HG02981 (cell line): ENCODE measurements around the gene SKIC8.
"Not testable (repeated sequence)": the region's sequence is repeated elsewhere in the genome, so short reads cannot be mapped to it uniquely, and the experiment has no call there.

Experiments
- ATAC-seq: cut with Tn5 transposase; IDR thresholded peaks from one replicate; pipeline ENCODE4 v1.9.1; 2021; ENCODE audit warnings: mild to moderate bottlenecking, moderate library complexity; ENCODE audit not compliant: unreplicated experiment

Gene SKIC8

DNA sequence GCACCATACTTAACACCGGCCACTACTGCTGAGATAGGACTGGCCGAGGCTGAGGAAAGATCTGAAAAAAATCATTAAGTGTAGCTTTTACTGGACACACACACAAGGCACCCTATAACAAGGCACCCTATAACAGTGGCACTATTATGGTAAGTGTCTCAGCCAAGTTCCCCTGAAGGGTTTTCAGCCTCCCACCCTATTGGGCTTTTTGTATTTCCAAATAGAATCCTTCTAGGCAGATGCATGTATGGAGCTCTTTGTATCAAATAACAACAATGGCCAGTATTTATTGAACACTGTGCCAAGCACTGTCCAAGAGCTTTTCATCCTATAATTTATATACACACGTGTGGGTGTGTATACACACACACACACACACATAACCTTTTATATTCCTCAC, 41.7 kb downstream of the SKIC8 start:
- no peak for ATAC-seq

DNA sequence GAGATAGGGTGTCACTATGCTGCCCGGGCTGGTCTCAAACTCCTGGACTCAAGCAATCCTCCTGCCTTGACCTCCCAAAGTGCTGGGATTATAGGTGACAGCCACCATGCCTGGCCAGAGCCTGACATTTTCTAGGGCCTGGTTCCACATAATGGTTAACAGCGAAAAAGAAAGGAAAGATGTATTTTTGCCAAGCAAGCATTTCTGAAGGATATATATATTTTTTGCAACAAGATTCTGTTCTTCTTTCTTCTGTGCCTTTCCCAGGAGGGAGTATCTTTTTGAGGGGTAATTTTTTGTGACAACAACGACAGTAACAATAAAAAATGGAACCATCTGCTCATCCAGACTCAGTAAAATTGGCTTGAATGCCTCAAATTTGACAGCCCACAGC, 43.4 kb downstream of the SKIC8 start:
- ATAC-seq: no peak

- ATAC-seq: no peak
Observed at GRCh38 chr15:78255421-78256043, 43.9 kb downstream of the SKIC8 start.

DNA sequence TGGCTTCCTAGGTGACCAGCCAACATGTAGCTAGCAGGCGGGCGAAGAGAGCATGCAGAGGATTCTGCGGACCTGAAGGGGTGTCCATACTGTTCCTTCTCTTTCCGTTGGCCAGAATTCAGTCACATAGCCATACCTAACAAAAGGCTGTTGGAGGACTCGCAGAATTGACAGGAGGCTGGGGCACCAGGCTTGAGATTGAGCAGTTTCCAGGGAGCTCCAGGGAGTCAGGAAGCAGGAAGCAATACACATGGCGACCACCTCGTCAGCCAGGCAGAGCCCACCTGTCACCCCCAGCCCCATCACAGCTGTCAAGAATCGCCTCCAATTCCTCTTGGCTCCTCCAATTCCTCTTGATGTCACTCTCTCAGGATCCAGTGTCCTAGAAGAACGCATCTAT, 48.3 kb downstream of the SKIC8 start:
- ATAC-seq: no peak

DNA sequence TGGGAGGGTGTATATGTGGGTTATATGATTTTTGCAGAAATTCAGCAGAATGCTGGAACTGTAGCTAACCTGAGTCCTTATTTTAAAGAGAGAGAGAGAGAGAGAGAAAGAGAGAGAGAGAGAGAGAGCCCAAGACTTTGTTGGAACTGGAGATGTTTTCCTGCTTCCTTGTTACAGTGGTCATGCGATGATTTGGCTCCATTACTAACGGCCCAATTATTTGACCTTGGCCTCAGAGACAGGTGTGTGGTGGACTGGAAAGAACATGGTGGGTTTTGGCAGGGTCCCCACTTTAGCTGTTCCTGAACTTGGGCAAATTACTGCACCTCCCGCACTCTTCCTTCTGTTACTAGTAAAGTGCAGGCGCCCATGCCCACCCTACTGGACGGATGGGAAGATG, 50.3 kb downstream of the SKIC8 start:
- no peak for ATAC-seq

- no peak for ATAC-seq
Observed at GRCh38 chr15:78247911-78248310, 51.5 kb downstream of the SKIC8 start.

GRCh38 chr15:78245976-78246620, 53.3 kb downstream of the SKIC8 start:
- ATAC-seq: not testable (repeated sequence)

DNA sequence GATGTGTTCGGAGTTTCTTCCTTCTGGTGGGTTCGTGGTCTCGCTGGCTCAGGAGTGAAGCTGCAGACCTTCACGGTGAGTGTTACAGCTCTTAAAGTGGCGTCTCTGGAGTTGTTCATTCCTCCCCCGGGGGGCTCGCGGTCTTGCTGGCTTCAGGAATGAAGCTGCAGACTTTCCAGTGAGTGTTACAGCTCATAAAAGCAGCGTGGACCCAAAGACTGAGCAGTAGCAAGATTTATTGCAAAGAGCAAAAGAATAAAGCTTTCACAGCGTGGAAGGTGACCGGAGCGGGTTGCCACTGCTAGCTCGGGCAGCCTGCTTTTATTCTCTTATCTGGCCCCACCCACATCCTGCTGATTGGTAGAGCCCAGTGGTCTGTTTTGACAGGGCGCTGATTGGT, 54.0 kb downstream of the SKIC8 start:
- not testable (repeated sequence) for ATAC-seq

GRCh38 chr15:78244893-78245292, 54.5 kb downstream of the SKIC8 start:
- ATAC-seq: no peak

DNA sequence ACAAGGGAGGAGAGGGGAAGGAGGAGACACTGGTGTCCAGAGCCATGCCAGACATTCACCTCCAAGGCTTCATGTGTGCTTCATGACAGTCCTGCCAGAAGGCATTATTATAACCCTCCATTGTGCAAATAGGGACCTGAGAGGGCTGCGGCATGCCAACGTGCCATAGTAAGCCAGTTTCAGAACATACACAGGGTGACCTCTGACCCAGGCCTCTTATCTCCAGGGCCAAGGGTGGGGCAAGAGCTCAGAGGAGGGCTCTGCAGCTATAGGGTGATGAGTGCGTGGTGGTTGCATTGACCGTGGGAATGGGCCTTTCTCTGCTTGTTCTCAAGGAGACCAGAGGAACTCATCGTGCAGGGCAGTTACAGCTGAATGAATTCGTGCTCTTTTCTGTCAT, 55.3 kb downstream of the SKIC8 start:
- no peak for ATAC-seq

DNA sequence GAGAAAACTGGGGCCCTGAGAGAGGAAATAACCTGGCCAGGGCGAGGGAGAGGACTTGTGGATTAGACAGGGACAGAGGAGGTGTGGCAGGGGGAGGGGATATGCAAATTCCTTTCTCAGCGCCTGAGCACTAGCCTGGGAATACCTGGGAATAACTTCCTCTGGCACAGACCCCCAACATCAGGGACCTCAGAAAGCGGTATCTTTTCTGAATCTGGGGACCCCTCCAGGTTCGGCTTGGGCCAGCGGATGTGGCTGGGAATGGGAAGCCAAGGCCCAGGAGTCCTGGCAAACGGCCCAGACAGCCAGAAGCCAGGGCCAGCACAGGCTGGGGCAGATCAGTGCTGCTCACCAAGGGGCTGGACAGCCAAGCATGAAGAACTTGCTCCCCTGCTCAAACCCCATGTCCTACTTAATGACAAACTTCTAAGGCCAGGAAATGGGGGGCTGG, 55.9 kb downstream of the SKIC8 start:
- no peak for ATAC-seq

DNA sequence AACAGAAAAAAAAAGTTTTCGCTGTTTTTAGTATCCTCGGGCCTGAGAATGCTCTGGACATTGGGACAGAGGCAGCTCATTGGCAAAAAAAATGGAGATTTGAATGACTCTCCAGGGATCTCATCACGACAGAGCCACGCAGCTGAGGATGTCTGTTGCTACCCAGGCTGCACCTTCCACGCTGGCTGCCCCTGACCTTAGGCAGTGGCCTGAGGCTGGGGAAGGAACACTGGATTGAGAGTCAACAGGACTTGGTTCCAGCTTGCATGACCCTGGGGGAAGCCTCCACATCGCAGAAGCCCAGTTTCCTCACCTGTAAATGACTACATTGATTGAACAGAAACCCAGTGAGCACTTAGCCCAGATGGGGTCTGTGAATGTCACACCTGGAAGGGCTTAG, 56.4 kb downstream of the SKIC8 start:
- ATAC-seq: no peak

GRCh38 chr15:78242128-78242527, 57.3 kb downstream of the SKIC8 start:
- ATAC-seq: no peak

- no peak for ATAC-seq
Observed at GRCh38 chr15:78241017-78241416, 58.4 kb downstream of the SKIC8 start.

DNA sequence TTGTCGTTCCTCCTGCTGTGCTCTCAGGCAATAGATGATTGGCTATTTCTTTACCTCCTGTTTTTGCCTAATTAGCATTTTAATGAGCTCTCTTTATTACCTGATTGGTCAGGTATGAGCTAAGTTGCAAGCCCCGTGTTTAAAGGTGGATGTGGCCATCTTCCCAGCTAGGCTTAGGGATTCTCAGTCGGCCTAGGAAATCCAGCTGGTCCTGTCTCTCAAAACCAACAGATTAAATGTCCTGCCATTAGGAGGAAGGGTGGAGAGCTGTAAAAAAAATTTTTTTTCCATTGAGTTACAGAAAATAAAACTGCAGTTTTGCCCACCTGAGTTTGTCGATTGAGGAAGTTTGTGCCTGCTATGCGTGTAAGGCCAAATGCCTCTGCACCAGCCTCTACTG, 59.6 kb downstream of the SKIC8 start:
- no peak for ATAC-seq

DNA sequence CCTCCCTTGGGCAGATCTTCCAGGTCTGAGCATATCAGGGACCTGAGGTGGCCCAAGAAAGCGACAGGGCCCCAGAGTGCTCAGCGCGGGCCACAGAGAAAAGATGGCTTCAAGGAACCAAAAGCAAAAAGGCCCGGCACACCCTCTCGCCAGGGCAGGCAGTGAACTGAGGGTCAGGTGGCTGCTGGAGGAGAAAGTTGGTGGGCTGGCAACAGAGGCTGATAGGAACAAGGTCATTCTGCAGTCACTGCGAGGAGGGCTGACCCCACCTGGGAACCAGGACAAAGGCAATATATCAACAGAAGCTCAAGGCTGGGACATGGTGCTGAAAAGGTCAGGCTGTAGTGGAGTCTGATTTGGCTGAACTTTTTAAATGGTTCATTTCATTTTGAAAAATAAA, 62.3 kb downstream of the SKIC8 start:
- no peak for ATAC-seq

GRCh38 chr15:78236491-78236890, 62.9 kb downstream of the SKIC8 start:
- ATAC-seq: no peak

DNA sequence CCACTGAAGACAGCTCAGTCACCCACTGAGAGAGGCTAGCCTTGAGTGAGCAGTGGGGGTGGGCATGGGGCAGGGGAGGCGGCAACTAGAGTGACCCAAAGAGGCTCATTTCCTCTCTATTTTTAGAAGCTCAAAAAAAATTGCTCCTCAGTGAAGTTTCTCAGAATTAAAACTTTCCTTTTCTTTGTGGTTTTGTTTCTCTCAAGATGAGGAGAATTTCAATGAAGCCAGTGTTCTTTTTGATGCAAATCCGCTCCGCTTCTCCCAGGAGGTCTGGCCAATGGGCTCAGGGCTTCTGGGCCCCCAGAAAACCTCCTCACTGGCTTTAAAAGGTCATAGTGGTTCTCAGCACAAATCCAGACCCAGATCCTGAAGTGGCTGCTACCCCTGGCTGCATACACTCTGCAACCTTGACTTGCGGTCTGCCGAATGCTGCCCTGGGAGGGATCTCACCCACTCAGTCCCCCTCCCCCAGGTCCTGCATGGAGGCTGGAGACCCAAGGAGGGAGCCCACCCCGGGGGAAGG, 64.8 kb downstream of the SKIC8 start, which contains the start of gene ACSBG1:
Gene ACSBG1 (minus strand): TSS at position 51 of the 526 bp plus-strand sequence. CDS start 64 bp downstream, outside the sequence.
- ATAC-seq: no peak

DNA sequence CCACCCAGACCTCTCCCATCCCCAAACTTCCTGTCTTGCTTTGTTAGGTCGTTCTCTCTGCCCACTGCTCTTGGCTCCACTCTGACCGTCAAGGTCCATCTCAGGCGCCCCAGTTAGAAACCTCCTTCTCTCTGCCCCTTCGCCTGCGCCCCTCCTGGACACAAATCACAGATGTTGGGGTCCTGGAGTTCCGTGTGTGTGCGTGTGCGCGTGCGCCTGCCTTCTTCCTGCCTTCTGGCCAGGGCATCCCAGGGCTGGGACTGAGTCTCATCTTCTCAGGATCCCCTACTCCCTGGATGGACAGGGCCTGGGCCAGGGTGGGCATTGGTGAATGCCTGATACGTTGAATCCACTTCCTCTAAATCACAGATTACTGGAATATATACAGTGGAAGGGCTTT, 65.9 kb downstream of the SKIC8 start:
- no peak for ATAC-seq
